ENCODE results near the gene EEIG2.

DNA sequence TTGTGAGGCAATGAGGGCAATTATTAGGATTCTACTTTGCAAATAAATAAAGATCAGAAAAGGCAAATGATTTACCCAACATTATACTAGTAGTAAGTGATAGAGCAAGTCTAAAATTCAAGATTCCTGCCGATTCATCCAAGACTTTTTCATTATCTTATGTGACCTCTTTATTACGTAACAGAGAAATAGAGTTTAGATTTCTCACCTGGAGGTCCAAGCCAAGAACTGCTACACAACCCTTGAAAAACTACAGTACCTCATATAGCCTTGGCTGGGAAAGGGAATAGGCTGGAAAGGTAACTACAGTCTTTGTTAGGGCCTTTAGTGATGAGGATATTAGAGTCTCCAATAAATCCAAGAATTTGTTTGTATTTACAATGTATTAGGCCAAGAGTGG, 13.3 kb downstream of the EEIG2 start:
- TF ChIP-seq, protein P1, sequence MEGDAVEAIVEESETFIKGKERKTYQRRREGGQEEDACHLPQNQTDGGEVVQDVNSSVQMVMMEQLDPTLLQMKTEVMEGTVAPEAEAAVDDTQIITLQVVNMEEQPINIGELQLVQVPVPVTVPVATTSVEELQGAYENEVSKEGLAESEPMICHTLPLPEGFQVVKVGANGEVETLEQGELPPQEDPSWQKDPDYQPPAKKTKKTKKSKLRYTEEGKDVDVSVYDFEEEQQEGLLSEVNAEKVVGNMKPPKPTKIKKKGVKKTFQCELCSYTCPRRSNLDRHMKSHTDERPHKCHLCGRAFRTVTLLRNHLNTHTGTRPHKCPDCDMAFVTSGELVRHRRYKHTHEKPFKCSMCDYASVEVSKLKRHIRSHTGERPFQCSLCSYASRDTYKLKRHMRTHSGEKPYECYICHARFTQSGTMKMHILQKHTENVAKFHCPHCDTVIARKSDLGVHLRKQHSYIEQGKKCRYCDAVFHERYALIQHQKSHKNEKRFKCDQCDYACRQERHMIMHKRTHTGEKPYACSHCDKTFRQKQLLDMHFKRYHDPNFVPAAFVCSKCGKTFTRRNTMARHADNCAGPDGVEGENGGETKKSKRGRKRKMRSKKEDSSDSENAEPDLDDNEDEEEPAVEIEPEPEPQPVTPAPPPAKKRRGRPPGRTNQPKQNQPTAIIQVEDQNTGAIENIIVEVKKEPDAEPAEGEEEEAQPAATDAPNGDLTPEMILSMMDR (IDR thresholded peaks at IDR 0.05; ENCODE audit: low read length) = no peak
- no peak for TF ChIP-seq EZH2phosphoT487 (IDR thresholded peaks at IDR 0.05; ENCODE audit: low read length)
- no peak for TF ChIP-seq EZH2 (optimal IDR thresholded peaks at IDR 0.05; ENCODE audit: low read depth, low read length)

Measured in MM.1S (cell line).